HUES48 (cell line): ENCODE results near the gene ZFPM1.
"Not testable (repeated sequence)": the region's sequence is repeated elsewhere in the genome, so short reads cannot be mapped to it uniquely, and the experiment has no call there.

ENCODE experiments used
- H3K27ac ChIP-seq: one replicate; pipeline ENCODE4 v1.7.0; 2013; ENCODE audit warnings: low read depth, low read length, inconsistent platforms
- H3K27me3 ChIP-seq: 2 replicates; pipeline ENCODE4 v1.6.1; 2013; ENCODE audit warnings: mild to moderate bottlenecking, low read length; ENCODE audit not compliant: control insufficient read depth, insufficient read depth
- H3K36me3 ChIP-seq: 2 replicates; pipeline ENCODE4 v1.6.1; 2013; ENCODE audit warnings: low read length; ENCODE audit not compliant: control insufficient read depth, insufficient read depth
- H3K4me1 ChIP-seq: 2 replicates; pipeline ENCODE4 v1.6.1; 2013; ENCODE audit warnings: mild to moderate bottlenecking, low read length; ENCODE audit not compliant: control insufficient read depth, insufficient read depth
- H3K4me3 ChIP-seq: 2 replicates; pipeline ENCODE4 v1.5.1; 2013; ENCODE audit warnings: mild to moderate bottlenecking, low read depth, low read length
- H3K9ac ChIP-seq: 2 replicates; pipeline ENCODE4 v1.6.1; 2013; ENCODE audit warnings: mild to moderate bottlenecking, low read depth, low read length, moderate library complexity
- H3K9me3 ChIP-seq: 2 replicates; pipeline ENCODE4 v1.6.1; 2013; ENCODE audit warnings: low read length; ENCODE audit not compliant: control insufficient read depth, insufficient read depth

Gene ZFPM1

GRCh38 chr16:88514070-88514469 lies 61.0 kb downstream of the ZFPM1 start:
- Histone ChIP-seq H3K36me3 (no peaks in the 10 kb centered on the region), H3K9ac (no peak overlapping the region), H3K9me3 (no peaks in the 10 kb centered on the region), H3K27me3 (no peaks in the 10 kb centered on the region), H3K4me1 (no peaks in the 10 kb centered on the region), H3K27ac (no peak overlapping the region), H3K4me3 (no peak overlapping the region)

GRCh38 chr16:88514526-88515232 lies 61.6 kb downstream of the ZFPM1 start:
- Histone ChIP-seq H3K27ac (no peak overlapping the region), H3K9me3 (no peaks in the 10 kb centered on the region), H3K27me3 (no peaks in the 10 kb centered on the region), H3K9ac (no peak overlapping the region), H3K4me1 (no peaks in the 10 kb centered on the region), H3K36me3 (no peaks in the 10 kb centered on the region), H3K4me3 (no peak overlapping the region)

GRCh38 chr16:88515371-88515770 lies 62.3 kb downstream of the ZFPM1 start:
- no peak overlapping the region for H3K27ac ChIP-seq
- H3K9me3 ChIP-seq, result no peaks in the 10 kb centered on the region
- no peak overlapping the region for H3K9ac ChIP-seq
- H3K27me3 ChIP-seq, result no peaks in the 10 kb centered on the region
- no peaks in the 10 kb centered on the region for H3K36me3 ChIP-seq
- H3K4me1 ChIP-seq, result no peaks in the 10 kb centered on the region
- H3K4me3 ChIP-seq, result no peak overlapping the region

GRCh38 chr16:88515925-88516594 lies 63.0 kb downstream of the ZFPM1 start:
- Histone ChIP-seq H3K27me3 (no peaks in the 10 kb centered on the region), H3K9me3 (no peaks in the 10 kb centered on the region), H3K4me3 (no peak overlapping the region), H3K4me1 (no peaks in the 10 kb centered on the region), H3K27ac (no peak overlapping the region), H3K36me3 (no peaks in the 10 kb centered on the region), H3K9ac (no peak overlapping the region)

GRCh38 chr16:88516601-88517061 lies 63.6 kb downstream of the ZFPM1 start:
- Histone ChIP-seq H3K4me3 (no peak overlapping the region), H3K27ac (no peak overlapping the region), H3K9ac (no peak overlapping the region), H3K9me3 (no peaks in the 10 kb centered on the region), H3K36me3 (no peaks in the 10 kb centered on the region), H3K4me1 (no peaks in the 10 kb centered on the region), H3K27me3 (no peaks in the 10 kb centered on the region)

GRCh38 chr16:88517208-88517774 lies 64.2 kb downstream of the ZFPM1 start:
- H3K4me3 ChIP-seq, H3K4me1 ChIP-seq, H3K9ac ChIP-seq, H3K9me3 ChIP-seq, H3K27me3 ChIP-seq, H3K27ac ChIP-seq, H3K36me3 ChIP-seq: not testable (repeated sequence)

GRCh38 chr16:88518411-88519111 lies 65.5 kb downstream of the ZFPM1 start:
- not testable (repeated sequence) for H3K9ac ChIP-seq, H3K4me1 ChIP-seq, H3K36me3 ChIP-seq, H3K9me3 ChIP-seq, H3K27ac ChIP-seq, H3K4me3 ChIP-seq, H3K27me3 ChIP-seq

GRCh38 chr16:88519240-88519639 lies 66.2 kb downstream of the ZFPM1 start:
- H3K4me3 ChIP-seq, result no peak overlapping the region
- no peaks in the 10 kb centered on the region for H3K27me3 ChIP-seq
- no peaks in the 10 kb centered on the region for H3K36me3 ChIP-seq
- H3K9me3 ChIP-seq, result no peaks in the 10 kb centered on the region
- no peak overlapping the region for H3K27ac ChIP-seq
- H3K4me1 ChIP-seq, result no peaks in the 10 kb centered on the region
- H3K9ac ChIP-seq, result no peak overlapping the region

GRCh38 chr16:88519938-88520653 lies 67.0 kb downstream of the ZFPM1 start:
- Histone ChIP-seq H3K27ac (no peak overlapping the region), H3K27me3 (no peaks in the 10 kb centered on the region), H3K9ac (no peak overlapping the region), H3K4me3 (no peak overlapping the region), H3K4me1 (no peaks in the 10 kb centered on the region), H3K36me3 (no peaks in the 10 kb centered on the region), H3K9me3 (no peaks in the 10 kb centered on the region)

- Histone ChIP-seq H3K27me3 (no peaks in the 10 kb centered on the region), H3K27ac (no peak overlapping the region), H3K9ac (no peak overlapping the region), H3K36me3 (no peaks in the 10 kb centered on the region), H3K4me3 (no peak overlapping the region), H3K9me3 (no peaks in the 10 kb centered on the region), H3K4me1 (no peaks in the 10 kb centered on the region)
These were observed 68.6 kb downstream of the ZFPM1 start for GRCh38 chr16:88521674-88522073.
